Dermis microvascular lymphatic vessel endothelial cell (primary cell): ENCODE measurements around the gene PCTP. TPM values are rescaled to one million over a fixed set of nuclear protein-coding genes. Genes with fewer than 3 reads are reported as not detected.

Experiments
- DNase-seq, 2 donors: peaks; one replicate each; pipeline versions ENCODE4 v3.0.0 to v3.0.0-alpha.2; 2010; ENCODE audit warnings: low read depth in 2 of 2
- total RNA-seq: library from RNA; depleted of rRNA; stranded (reverse); fragments of >200 nt; gene quantifications from 2 replicates; pipeline ENCODE4 v1.2.1, GENCODE V29; 2014

PCTP gene
- total RNA-seq, 1 donor from 2014 or later = 26.3 TPM

DNA sequence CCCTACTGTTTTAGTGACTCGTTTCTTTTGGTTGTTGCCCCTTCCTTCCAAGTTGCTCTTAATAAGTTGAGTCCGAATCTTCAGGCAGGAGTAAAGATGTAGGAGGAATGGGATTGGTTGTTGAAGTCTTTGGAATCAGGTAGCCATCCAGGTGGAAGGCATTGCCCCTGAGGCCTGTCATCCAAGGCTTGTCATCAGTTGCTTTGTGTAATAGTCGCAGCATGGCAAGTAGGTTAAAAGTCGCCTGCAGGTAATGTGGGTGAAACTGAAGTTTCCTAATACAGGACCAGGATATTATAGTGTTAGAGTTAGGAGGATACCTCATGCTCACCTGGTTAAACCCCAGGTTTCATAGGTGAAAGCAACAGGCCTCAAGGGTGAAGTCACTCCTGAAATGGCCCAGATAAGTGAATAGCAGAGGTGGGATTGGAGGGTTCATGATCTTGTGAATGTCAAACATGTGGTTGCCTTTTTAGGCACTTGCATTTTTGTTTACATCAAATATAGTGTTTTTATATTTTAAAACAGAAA, 934 bp downstream of the PCTP start:
- DNase-seq = no peak

GRCh38 chr17:55756689-55757088, 5.8 kb downstream of the PCTP start:
- DNase-seq = no peak

GRCh38 chr17:55757659-55758058, 6.8 kb downstream of the PCTP start:
- DNase-seq = no peak

GRCh38 chr17:55758171-55758570, 7.3 kb downstream of the PCTP start:
- no peak for DNase-seq

DNA sequence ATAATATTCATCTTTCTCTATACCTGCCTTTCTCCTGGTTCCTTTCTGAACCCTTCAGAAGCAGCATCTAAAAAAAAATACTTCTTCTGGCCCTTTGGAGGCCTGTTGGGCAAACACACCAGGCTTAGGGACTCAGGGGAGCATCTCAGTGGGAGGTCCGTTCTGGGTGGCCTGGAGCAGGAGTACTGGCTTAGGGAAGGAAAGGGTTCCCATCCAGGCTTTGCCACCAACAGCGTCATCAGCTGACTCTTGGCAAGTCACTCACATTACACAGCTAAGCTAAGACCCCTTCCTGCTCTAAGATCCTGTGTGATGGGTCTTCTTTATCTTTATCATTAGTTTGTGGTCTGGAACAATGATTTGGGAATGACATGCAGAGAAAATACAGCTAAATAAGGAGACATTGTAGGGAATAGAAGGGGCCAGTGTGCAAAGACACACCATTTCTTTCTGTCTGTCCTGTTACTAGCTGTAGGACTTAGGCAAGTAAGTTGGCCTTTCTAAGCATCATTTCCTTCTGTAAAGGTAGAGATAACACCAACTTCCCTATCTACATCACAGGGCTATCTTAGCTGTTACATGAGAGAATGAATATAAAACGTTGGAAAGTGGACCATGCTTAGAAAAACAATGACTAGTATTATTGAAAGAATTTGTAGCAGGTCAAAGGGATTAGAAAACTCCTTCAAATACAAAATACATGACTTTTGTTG, 9.9 kb downstream of the PCTP start:
- peak in 1 of 2 donors; percentile 47 for DNase-seq

GRCh38 chr17:55762086-55762858, 11.4 kb downstream of the PCTP start:
- DNase-seq = no peak

DNA sequence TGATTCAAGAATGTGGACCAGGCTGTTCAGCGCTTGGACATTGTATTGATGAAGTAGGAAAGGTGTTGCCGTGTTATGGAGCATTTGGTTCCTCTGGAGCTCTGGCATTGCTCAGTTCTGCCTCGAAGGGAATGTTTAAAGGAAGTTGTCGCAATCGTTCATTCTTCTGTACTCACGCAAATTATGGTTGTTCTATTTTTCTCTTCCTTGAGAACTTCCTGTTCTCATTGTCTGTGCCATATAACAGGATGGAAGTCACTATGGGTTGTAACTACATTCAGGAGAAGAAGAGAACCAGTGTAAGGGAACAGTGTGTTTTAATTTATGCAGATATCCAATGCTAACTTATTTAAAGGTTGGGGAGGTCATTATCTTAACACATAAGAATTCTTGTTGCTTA, 13.0 kb downstream of the PCTP start:
- DNase-seq = peak in 1 of 2 donors; percentile 74

GRCh38 chr17:55764610-55765009, 13.8 kb downstream of the PCTP start:
- DNase-seq = no peak

- no peak for DNase-seq
Measured at GRCh38 chr17:55765472-55765871, 14.6 kb downstream of the PCTP start.

DNA sequence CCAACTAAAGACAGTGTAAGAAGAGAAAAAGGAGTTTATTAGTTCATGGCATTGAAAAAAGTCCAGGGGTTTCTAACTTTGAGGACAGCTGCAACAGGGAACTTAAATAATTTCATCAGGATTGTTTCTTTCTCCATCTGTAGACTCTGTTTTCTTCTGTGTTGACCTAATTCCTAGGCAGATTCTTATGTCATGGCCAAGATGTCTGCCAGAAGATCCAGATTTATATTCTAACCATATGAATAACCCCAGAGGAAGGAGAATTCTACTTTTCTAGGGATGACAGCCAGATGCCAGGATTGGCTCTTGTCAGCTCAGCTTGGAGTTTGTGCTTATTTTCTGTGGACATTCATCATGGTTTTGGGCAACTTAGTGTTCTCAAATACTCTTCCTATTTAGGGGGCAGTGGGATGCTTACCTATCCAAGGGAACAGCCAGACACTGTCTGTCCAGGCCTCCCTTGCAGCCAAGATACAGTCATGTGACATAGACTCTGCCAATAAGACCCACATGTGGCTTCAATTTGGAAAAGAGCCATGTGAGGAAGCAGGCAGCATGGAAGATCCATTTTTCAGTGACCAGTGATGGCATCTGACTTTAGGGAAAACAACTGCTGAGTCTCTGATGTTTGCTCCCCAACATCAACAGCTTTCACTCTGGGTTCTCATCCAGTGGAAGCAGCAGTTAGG, 18.2 kb downstream of the PCTP start:
- DNase-seq = no peak

- DNase-seq = no peak
Measured at GRCh38 chr17:55769625-55770000, 18.8 kb downstream of the PCTP start.

DNA sequence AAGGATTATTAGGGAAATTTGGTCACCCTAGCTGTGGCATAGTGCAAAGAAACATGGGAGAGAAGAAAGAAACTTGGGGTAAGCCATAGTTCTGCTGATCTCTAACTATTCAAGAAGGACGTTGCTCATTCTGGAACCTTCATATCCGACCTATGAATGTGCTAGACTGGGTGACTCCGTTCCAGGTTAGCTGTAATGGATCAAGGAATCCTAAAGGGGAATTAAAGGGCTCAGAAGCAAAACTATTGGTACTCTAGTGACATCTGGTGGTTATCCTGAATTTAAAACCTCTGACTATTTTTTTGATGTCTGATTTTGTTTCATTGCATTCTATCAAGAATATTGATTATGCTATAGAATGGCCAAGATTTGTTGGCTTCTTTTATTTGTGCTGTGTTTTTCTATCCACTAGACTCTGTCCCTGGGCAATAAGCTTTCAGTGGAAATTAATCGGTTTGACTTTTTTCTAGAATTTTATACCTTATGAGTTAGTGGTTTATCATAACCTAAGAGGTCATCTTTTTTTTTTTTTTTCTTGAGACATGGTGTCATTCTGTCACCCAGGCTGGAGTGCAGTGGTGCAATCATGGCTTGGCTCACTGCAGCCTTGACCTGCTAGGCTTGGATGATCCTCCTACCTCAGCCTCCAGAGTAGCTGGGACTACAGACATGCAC, 19.5 kb downstream of the PCTP start:
- DNase-seq = peak; percentile 56 to 67

- no peak for DNase-seq
Measured at GRCh38 chr17:55772086-55772485, 21.2 kb downstream of the PCTP start.

DNA sequence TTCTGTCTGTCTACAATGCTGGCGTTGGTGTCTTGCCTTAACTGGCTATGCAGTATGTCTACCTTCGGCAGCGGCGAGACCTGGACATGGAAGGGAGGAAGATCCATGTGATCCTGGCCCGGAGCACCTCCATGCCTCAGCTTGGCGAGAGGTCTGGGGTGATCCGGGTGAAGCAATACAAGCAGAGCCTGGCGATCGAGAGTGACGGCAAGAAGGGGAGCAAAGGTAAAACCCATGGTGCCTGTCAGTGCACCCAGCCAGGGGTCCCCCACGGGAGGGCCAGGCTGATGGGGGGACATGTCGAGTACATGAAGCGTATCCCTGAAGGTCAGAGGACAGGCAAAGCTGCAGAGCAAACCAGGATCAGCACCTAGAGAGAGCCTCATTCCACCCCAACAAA, 22.8 kb downstream of the PCTP start:
- no peak for DNase-seq

DNA sequence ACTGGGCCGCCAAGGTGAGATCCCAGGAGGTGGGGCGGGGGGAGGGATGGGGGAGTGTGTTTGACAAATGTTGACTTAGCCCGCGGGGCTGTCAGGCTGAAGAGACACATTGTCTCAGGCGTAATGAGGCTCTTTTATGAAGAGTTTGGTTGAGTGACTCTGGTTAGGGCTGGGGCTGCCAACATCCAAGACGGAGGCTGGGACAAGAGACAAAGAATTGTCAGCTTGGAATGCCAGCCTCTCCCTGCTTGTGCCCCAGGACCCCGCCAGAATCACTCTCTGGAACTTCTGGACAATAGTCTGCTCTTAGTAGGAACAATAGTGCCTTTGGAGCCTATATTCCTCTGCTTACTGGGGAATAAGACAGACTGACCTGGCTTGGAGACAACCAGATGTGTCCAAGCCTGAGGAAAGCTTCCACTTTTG, 24.0 kb downstream of the PCTP start:
- DNase-seq = no peak

GRCh38 chr17:55776271-55776670, 25.4 kb downstream of the PCTP start:
- DNase-seq = no peak

DNA sequence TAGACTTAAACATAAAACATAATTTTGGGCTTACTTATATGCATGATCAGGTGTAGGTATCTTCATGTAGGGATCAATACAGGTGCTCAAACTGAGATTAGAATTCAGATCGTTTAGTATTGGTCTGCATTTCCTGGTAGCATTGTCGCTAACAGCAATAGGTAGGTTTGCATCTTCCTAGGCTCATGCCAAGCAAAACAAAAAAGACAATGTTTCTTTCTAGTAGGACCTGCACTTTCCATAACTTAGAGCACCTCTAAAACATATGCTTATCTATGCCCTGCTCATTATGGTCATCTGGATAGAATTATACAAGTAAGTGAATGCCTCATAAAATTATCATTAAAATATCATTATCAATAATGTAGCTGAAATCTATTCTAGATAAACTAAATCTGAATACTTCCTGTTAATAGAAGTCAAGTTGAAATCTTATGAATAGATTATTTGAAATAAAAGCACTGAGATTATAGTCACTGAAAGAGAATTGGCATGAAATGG, 26.7 kb downstream of the PCTP start:
- peak; percentile 29 to 68 for DNase-seq

DNA sequence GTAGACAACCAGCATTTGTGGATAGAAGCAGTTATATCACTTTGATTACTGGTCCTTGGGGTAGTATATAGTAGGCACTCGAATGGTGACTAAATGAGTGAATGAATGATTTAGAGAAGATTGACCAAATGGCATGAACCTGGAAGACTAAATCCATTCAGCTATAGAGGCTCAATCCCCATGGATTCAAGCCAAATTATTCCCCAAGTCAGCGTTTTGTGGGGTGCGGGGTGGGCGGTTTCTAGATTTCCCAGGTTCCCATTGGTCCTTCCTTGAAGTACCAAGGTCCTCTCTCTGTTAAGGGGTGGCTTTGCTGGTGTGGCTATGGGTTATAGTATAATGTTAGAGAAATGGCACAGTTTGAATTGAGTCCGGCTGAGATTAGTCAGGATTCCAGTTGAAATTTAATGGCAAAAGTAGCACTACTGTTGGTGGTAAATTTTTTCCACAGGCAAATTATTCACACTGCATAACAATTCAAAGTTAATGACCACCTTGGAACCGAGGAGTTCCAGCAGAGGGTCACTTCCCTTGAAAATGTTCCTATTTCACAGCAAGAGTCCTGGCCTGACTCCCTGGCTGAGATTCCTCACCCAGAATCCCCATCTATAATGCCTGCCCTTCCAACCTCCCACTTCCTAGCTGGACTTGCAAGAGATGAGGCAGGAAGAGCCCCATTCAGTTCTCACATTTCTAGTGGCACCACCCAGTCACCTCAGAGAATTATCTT, 27.7 kb downstream of the PCTP start:
- DNase-seq = peak in 1 of 2 donors; percentile 14

- DNase-seq = peak; percentile 92 to 98
Measured at GRCh38 chr17:55783684-55784245, 32.9 kb downstream of the PCTP start.

GRCh38 chr17:55784666-55785065, 33.8 kb downstream of the PCTP start:
- no peak for DNase-seq
